GM21529 (cell line): ENCODE data around the gene RASL10B.

Experiments used
- ATAC-seq: cut with Tn5 transposase; IDR thresholded peaks from one replicate; pipeline ENCODE4 v1.9.1; 2021; ENCODE audit not compliant: unreplicated experiment

RASL10B gene

DNA sequence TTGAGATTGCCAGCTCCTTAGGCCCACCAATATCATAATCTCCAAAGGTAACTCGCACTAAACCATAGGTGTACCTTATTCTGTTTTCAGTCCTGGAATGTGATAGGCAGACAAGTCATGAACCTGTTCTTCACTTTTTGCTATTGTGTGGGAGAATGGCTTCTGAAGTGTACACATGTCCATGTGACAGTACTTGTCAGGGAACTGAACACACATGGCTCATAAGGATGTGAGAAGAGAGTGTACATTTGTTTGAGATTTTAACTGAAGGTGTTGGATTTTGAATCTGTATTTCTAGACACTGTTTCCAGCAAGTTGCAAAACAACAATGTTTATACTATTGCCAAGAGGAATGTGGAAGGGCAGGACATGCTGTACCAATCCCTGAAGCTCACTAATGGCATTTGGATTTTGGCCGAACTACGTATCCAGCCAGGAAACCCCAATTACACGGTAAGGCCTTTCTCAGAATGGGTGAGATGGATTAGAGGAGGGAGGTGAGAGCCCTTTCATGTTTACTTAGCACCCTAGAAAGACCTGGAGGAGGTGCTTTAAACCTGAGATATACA lies 14.5 kb upstream of the RASL10B start:
- no peak for ATAC-seq

DNA sequence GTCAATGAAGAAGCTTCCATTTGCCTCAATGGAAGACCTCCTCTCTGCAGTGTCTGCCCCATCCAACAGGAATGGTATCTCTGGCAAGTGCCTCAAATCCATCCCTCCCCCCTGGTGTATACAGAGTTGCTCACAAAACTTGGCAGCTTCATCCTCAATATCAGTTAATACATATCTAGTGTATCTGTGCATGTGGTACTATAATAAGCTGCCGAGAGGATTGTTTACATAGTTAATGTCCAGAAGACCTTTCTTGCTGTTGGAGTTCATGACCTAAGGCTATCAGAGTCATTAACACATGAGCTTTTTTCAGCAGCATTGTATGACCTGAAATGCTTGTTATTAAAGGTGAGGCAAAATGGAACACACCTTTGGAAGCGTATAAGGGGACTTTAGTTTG lies 14.0 kb upstream of the RASL10B start:
- ATAC-seq: no peak

DNA sequence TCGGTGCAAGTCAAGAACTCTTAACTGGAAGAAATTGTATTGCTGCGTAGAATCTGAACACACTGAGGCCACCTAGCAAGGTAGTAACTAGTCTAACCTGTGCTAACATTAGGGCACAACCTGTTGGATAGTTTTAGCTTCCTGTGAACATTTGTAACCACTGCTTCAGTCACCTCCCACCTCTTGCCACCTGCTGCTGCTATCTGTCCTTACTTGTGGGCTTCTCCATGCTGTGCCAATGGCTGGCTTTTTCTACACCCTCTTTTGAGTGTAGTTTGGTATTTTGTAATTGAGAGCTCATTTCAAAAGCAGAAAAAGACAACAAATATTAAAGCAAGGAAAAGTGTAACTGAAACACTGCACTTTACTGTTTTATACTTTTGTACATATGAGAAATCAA lies 7.7 kb upstream of the RASL10B start:
- ATAC-seq: no peak

DNA sequence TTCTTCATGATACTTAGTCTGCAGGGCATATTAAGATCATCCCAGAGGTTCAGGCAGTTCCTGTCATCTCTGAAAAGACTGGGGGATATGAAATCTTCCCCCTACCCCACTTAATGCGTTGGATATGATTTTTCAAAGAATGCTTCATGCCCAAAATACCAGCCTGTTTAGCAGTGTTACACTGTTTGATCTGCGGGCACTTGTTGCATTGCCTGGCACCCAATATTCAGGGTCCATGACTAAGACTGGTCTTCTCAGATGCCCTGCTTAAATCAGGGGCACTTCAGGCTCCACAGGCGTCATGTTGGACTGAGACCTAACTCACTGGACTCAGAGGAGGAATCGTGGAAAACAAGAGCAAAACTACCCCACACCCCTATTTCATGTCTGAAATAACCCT lies 6.4 kb upstream of the RASL10B start:
- ATAC-seq: no peak

DNA sequence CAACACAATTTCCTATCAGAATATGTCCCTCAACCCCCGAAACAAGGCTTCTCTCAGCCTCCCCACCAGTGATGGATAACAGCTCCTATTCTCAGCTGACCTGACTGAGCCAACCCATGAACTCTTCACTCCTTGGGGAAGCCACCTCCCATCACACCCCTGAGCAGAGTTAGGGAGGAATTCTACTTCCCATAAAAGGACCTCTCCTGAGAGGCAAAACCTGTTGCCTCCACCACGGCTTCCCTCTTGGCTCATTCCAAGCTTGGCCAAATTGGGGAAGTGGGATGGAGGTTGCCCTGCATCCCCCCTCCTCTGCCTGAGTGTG lies 5.7 kb upstream of the RASL10B start:
- ATAC-seq: no peak

DNA sequence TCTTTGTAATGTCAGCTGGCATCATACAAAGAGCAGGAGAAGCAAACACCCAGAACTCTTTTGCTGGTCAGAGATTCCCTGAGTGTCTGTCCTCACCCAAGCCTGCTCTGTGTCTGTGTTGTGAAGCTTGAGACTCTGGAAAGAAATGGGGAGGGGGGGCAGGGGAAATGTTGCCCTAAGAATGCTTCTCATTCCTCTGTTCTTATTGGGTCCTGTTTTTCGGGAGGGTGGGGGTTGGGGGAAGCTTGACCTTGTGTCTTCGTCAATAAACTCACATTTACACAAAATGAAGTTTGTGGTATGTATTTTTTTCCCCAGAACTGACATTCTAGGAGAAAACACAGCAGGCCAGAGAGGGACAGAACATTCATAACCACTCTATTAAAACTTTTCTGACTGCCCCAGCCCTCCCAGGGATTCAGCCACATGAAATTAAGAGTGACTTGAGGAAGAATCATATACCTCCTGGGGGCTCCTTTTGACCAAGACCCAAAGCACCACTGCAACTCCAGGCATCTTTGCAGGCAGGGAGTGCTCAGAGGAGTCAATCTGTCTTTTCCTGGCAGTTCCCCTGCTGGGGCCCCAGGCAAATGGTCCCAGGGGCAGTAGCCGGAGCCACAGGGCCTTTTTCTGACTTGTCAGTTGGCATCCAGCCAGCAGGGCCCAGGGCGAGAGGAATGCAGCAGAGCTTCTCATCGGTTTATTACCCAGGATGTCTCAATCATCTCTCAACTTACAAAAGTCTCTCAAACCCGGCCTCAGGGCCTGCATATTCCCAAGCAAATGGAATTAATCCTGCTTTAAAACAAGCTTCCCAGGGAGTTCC lies 5.1 kb upstream of the RASL10B start:
- no peak for ATAC-seq

DNA sequence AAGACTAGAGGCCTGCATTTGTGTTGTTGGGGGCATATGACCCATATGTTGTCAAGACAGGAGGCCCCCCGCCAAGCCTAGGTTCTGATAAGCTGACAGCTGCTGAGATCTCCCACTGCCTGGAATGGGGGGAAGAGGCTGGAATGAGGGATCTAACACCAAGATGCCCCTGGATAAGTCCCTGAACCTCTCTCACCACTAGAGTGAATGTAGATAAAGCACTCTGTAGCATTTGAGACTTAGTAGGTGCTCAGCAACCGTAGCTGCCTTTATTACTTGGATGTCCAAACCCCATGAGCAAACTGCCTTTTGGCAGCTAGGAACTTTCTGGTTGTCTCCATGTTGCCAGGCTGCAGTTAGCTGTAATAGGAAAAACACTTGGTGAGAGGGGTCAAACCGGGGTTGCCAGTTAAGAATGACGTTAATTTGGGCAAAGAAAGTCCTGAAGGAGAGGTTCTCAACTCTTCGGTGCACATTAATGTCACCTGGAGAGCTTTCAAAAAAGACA lies 4.4 kb upstream of the RASL10B start:
- no peak for ATAC-seq

DNA sequence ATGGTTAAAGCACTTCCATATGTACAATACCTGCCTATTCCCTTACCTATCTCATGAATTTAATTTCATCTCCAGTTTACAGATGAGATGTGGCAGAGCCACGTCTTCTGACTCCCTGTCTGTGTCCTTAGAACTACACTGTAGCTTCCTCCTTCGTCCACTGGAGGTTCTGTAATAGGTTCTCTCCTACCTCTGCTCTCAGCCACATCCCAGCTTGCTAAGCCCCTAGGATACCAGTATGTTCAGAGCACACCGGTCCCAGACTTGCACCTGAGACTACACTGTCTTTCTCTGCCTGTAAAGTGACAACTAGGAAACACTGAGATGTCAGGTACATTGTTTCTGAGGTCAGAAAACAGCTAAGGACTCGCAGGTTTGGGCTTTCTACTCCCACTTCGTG lies 3.8 kb upstream of the RASL10B start:
- ATAC-seq: no peak

DNA sequence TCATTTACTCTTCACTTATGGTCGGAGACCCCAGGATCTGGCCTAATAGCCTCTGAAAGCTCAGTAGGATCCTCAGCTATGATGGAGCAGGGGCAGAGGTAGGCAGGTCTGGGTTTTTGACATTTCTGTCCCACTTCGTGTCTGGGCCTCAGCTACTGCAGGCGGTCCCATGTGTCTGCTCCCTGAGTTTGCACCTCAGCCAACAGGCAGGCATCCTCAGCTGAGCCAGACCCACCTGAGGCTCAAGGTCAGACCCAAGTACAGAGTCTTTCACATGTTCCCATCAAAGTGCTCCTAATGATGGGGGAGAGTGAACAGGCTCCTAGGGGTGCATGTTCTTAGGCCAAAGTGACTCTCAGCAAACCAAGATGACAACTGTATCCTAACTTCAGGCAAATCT lies 2.9 kb upstream of the RASL10B start:
- no peak for ATAC-seq

DNA sequence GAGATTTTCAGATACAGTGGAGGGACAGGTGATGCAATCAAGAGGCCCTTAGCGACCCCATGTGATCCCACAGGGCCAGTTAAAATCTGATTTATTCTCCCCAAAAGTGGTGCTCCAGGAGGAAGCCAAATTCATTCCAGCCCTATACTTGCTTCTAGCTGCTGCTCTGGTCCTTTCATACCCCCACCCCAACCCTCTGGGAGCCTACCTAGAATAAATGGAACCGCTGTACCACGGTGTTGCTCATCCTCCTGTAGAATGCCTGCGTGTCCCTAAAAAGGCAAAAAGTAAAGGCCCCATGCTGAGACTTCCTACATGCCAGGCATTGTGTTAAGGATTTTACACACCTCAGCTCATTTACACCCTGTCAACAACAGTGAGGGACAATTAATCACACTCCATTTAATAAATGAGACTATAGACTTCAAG lies 2.0 kb upstream of the RASL10B start:
- no peak for ATAC-seq

DNA sequence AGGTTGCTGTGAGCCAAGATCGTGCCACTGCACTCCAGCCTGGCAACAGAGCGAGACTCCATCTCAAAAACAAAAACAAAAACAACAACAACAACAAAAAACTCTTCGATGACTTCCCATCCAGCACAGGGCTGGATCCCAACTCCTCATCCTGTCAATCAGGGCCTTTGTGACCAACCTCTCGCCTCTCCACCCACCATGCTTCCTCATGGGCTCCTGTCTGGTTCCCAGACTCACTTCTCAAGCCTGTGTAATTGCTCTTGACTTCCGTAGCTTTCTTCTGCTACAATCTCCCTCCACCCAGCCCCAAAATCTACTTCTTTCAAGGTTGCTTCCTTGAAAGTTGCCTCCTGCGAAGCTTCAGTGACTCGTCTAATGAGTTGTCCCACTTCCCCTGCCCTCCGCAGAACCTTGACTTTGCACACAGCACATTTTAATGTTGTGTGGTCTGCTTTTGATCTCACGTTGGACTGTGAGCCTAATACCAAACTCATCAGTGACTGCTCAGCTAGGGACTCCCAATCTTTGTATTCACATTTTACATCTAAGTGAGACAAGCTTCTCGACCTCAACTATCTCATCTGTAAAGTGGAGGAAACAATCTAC lies 936 bp upstream of the RASL10B start:
- no peak for ATAC-seq

DNA sequence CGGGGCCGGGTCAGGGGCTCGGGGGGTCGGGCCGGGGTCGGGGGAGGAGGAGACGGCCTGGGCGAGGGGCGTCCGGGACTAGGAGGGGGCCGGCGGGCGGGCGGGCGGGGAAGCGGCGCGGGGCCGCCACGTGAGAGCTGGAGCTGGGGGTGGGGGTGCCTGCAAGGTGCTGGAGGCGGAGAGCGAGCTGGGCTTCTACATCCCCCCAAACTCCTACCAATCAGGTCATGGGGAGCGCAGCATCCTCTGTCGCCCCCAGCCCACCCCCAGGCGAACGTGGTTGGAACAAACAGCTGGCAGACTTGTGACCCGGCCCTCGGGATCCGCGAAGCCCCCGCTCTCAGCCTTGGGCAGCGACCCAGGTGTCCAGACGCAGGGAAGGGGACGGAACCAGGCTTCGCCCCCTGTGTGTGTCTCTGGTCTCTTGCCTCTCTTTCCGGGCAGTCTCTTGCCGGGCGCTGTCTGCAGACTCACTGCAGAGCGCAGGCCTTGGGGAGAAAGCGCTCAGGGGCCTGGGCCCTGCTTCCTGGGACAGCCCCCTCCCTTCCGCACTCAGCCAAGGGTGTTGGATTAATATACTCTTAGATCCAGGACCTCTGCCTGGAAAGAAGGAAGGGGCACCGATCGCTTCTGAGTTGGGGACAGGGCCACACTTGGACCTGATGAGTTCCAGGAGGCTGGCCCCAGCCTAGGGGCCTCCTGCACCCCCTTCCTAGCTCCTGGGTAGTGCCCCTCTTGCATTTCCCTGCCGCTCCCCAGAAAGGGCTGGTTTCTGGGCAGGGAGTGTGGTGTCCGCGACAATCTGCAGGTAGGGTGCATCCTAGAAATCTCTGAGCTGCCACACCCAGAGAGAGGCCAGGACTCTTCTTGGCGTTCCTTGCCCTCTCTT lies 722 bp downstream of the RASL10B start:
- ATAC-seq: no peak

DNA sequence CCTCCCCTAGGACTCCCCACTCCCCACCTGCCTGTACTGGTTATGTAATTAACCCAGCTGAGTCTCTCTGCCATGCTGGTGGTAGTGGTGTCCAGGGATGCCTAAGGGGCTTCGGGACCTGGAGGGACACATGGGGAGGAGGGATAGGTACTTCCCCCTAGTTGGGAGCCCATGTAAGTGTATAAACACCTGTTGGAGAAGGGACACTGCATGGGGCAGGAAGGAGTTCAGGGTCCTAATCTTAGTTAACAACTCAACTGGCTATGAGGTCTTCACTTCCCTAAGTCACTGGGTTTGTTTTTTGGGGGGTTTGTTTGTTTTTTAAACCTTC lies 1.3 kb downstream of the RASL10B start:
- no peak for ATAC-seq

DNA sequence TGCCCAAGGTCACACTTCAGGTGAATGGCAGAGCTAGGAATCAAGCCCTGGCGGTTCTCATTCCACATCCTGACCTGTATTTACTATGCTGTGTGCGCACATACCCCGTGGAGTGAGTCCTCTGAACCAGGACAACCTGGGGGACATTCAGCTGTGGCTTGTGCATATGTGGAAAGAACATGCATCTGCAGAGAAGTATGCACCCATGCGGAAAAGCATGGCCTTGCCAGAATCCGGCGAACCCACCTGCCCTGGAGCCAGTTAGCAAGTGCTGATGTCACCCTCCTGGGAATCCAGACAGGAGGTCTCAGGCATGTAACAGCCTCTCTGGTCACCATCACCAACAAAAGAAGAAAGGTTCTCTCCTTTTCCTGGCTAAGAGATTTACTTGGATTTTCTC lies 1.9 kb downstream of the RASL10B start:
- ATAC-seq: no peak

DNA sequence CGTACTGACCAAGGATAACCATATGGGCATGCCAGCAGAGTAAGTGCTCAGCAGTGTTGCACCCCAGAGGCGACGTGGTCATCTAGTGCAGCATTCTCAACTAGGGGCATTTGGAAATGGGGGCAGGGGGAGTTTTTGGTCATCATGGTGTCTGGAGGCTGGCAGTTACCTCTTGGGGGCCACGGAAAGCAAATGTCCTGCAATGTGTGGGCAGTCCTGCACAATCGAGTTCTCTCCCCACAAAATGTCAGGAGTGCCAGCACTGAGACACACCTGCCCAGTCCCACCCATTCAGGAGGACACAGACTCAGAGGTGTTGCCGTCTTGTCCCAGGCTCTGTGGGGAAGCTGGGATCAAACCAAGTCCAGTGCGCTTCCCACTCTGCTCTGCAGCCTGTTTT lies 3.0 kb downstream of the RASL10B start:
- no peak for ATAC-seq

DNA sequence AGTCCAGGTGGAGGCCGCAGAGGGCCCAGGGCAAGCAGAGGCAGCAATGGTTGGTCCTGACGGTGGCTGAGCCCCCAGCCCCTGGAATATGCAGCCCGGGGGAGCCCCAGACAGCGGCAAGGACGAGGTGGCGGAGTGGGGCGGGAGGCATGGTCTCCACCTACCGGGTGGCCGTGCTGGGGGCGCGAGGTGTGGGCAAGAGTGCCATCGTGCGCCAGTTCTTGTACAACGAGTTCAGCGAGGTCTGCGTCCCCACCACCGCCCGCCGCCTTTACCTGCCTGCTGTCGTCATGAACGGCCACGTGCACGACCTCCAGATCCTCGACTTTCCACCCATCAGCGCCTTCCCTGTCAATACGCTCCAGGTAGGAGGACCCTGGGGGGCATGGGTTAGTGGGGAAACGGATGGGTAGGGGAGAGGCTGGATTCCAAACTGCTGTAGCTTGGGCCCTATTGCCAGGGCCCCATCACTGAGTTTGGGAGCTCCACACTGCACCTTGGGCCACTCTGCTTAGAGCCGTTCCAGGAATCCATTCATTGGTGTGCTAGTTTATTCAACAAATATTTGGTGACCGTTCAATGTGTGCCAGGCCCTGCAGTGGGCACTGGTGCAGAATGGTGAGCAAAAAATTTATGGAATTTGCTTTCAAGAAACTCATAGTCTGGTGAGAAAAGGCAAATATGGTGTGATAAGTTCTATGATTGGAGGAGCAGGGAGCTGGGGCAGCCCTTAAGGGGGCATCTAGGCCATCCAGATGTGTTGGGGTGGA lies 3.8 kb downstream of the RASL10B start:
- no peak for ATAC-seq

DNA sequence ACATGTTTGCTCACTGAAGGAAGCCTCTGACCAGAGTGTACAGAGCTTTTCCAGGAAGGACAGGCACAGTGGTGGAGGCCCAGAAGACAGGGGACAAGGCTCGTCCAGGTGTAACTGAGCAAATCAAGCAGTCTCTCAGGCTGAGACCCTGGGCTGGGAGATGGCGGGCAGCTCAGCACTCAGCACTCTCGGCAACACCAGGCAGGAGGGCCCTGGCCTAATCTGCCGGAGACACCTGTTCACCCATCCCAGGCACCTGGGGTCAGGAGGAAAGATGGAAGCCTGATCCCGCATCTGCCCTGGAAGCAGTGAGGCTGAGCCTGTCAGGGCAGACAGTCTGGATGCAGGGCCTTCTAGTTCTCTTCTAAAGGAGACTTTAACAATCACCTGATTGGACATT lies 4.8 kb downstream of the RASL10B start:
- ATAC-seq: no peak

DNA sequence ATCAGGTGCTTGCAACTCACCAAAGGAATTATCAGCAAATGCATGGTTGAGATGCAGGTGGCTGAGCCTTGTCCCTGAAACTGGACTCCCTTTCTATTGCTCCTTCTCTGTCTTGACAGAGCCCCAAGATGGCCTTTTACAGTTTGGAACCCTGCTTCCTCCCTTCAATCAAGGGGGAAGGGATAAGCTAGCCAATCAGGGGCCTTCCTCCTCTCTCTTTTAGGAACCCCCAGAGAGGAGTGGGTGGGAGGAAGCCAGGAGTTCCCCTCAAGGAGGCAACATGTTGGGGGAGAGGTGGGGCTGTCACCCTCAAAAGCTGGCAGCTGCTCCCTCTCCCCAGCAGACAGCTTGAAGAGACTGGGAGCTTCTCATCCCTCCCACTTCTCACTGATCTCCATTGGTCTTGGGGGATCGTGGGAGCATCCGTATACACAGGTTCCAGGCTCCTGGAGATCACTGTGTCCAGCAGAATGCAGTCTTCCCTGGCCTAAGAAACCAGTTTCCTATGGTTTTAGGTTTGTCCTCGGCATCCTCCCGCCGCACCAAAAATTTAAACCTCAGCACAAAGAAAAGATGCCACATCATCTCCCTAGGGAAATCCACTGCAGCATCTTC lies 7.2 kb downstream of the RASL10B start:
- no peak for ATAC-seq

DNA sequence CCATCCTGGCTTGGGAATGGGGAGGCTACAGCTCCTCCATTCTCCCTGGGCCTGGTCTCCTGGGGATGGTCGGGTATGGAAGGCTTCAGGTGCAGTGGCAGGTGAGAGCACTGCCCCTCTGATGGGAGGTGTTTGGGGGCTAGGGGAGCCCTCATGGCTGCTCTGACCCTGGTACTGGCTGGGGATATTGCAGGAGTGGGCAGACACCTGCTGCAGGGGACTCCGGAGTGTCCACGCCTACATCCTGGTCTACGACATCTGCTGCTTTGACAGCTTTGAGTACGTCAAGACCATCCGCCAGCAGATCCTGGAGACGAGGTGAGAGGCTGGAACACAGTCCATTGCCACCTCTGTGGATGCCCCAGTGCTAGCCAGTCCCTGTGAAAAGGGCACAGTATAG lies 8.8 kb downstream of the RASL10B start:
- ATAC-seq: no peak
